GM12892 (cell line): Measurements from ENCODE around the gene SYCN.

Experiments
- POLR2A ChIP-seq: IDR thresholded peaks from 2 replicates; pipeline ENCODE4 v1.6.1; 2011; ENCODE audit warnings: low read depth, low read length, control low read depth
- POLR2AphosphoS5 ChIP-seq: IDR thresholded peaks from 2 replicates; pipeline ENCODE4 v1.6.1; 2011; ENCODE audit warnings: low read depth, low read length, control low read depth
- TAF1 ChIP-seq: IDR thresholded peaks from 2 replicates; pipeline ENCODE4 v1.6.1; 2011; ENCODE audit warnings: low read depth, mild to moderate bottlenecking, control low read depth, low read length, borderline replicate concordance

DNA sequence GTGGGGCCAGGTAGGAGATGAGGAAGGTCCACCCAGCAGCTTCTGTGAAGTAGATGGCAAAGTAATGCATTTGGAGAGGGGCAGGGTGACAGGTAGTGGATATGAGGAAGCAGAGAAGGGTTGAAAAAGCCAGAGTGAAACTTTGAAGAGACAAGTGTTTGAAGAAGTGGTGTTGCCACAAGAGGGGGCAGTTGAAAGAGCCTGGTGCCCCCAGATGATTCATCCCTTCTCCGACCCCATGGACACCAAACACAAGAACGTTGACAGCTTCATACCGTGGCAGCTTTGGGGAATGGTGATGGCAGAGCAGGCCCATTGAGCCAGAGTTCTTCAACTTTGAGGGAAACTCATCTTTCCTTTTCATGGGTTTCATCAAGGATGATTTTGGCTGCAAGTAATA, 20.8 kb upstream of the SYCN start:
- TF ChIP-seq POLR2AphosphoS5 = no peak
- no peak for TF ChIP-seq POLR2A
- no peak for TF ChIP-seq TAF1
